GM18907 (cell line): ENCODE data around the gene FAM20C.

Experiments
- ATAC-seq: cut with Tn5 transposase; IDR thresholded peaks from one replicate; pipeline ENCODE4 v1.9.1; 2021; ENCODE audit warnings: mild to moderate bottlenecking, moderate library complexity; ENCODE audit not compliant: unreplicated experiment

The FAM20C gene

DNA sequence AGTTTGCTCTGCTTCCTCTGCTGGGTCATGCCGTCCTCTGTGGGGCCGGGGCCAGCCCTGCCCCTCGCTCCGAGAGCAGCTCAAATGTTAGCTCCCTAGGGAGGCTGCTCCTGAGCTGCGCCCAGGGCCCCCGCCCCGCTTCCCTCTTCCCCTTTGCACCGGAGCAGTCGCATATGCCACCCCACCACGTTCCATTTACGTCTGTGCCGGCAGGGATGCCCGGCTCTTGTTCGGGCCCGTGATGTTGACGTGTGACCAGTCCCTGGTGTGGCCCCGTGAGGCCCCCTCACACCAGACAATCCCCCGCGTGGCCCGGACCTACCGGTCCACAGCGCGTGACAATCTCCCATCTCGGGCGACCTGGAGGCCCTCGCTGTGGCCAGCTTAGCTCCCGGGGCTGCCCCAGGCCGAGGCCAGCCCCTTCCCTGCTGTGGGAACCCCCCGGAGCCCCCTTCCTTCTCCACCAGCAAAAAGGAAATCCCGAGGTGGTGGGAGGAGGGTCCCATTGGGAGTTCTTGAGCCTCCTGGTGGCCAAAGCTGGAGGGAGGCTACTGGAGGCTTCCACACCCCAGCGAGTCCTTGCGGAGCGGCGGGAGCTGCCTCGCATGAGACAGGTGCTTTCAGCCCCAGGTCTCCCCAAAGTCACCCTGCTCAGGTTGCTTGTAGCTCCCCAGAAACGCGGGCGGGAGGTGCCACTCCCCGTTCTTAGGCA, 15.2 kb downstream of the FAM20C start:
- ATAC-seq, result no peak

DNA sequence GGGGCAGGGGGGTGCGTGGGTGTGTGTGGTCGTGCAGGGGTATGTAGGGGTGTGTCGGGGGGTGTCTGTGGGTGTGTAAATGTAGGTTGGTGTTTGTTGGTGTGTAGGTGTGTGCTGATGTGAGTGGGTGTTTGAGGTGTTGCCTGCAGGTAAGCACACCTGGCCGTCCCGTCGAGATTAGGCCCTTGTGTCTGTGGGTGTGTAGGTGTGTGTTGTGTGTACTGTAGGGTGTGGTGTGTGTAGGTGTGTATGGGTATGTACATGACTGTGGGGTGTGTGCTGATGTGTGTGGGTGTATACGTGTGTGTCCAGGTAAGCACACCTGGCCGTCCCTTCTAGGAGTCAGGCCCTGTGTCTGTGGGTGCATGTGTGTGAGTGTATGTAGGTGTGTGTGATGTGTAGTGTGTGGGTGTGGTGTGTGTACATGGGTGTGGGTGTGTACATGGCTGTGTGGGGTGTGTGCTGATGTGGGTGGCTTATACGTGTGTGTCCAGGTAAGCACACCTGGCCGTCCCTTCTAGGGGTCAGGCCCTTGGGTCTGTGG, 15.8 kb downstream of the FAM20C start:
- ATAC-seq, result no peak

DNA sequence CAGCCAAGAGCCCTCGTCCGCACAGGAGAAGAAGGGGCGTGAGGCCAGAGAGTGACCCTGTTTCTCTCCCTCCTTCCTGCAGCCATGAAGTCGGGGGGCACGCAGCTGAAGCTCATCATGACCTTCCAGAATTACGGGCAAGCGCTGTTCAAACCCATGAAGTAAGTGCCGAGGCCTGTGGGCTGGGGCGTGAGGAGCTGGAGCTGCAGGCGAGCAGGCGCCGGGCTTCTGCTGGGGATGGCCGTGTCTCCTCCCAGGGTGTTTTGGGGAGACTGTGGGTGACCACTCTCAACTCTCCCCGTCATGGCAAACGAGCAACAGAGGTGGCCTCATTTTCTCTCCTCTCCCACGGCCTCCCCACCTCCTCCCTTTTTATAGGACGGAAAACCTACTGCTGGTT, 16.4 kb downstream of the FAM20C start:
- no peak for ATAC-seq

DNA sequence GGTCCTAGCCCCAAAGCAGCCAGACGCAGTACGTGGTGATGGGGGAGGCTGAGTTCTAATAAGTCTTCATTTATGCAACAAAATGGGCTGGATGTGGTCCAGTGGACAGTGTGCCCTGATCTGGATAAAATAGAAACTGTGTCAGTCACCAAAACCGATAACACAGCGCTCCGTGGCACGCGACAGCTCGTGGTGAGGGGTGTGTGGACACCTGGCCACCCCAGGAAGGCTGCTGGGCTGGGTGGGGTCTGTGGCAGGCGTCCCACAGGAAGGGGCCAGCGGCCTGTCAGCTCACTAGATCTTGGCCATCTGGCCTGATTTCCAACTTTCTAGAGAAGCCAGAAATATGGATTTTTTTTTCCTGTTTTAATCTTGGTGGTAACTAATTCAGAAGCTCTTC, 17.0 kb downstream of the FAM20C start:
- ATAC-seq, result no peak

DNA sequence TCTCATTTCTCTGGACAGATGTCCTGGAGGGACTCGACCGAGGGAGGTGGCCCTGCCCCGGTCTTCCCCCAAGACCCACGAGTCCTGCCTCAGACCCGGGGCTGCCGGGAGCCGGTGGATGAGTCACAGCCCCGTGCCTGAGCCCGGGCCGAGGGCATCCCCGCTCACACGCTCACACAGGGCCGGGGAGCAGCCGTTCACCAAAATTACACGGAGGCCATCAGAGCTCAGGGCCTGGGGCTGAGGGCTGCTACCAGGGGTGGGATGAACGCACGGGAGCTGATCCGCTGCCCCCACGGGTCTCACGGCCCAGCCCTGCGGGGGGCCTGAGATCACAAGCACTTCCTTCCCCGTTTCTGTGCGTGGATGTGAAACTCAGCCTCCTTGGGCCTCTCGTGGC, 17.5 kb downstream of the FAM20C start:
- no peak for ATAC-seq

DNA sequence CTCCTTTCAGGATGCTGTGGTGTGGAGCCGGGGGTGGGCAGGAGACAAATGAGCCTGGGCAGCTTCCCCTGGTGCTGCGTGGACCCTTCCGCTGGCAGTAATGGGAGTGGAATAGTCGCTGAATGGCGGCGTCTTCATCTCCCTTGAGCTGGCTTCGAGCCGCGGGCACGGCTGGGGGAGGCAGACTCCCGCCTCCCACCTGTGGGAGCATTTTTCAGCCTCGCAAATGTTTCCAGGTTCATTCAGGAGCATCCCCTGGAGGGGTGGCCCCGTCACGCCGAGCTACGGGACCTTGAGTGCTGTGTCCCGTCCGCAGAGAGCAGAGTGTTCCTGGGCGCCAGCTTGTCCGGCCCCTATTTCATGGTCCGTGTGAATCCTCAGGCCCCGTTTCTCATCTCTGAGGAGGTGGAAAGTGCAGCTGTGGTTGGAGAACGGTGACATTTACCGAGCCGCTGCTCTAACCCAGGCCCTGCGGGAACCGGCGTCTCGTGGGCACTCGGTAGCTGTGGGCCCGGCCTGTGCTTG, 18.1 kb downstream of the FAM20C start:
- ATAC-seq, result no peak

DNA sequence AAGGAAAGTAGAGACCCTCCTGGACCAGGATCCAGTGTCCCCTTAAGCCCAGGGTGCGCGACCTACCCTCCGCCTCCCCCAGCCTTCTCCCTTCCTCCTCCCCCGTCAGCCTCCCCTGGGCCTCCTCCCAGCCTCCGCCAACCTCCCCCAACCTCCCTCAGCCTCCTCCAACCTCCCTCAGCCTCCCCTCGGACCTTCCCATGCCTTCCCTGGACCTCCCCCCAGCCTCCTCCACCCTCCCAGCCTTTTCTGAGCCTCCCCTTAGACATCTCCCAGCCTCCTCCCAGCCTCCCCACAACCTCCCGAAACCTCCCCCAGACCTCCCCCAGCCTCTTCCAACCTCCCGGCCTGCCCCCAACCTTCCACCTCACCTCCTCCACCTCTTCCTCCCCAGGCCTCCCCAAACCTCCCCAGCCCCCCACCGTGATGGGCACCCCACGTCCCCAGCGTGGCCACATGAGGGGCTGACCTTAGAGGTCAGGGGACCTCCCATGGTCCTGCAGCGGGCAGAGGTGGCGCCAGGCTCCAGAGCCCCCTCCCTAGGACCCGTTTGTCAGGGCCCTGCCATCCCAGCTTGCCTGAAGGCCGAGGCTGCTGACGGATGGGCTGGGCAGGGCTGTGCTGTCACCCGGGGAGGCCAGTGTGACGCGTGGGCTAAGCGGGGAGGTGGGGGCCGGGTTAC, 18.8 kb downstream of the FAM20C start:
- no peak for ATAC-seq

DNA sequence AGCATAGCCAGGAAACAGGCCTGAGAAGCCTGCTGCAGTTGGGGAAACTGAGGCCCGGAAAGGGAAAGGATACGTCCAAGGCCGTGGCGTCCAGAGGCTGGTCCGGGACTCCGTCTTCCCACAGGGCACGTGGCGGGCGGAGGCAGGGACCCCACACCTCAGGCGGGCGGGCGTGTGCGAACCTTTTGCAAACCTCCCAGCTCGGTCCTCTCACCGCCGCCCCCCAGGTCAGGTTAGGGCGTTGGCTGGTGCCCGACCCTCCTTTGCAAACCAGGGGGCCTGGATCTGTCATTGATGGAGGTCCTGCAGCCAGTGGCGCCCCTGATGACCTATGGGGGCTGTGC, 19.3 kb downstream of the FAM20C start:
- ATAC-seq, result no peak

DNA sequence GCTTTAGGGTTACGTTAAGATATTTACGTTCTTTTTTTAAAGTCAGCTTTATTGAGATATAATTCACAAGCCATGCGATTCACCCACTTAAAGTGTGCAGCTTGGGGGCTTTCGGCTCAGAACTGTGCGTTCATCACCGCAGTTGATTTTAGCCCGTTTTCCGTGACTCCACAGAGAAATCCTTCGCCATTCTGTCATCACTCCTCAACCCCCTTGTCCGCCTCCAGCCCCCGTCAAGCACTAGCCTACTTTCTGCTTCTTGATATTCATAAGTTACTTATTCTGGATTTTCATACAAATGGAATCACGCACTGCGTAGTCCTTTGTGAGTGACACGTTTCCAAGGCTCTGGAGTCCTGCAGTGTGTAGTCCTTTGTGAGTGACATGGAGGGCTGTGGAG, 20.4 kb downstream of the FAM20C start:
- no peak for ATAC-seq

DNA sequence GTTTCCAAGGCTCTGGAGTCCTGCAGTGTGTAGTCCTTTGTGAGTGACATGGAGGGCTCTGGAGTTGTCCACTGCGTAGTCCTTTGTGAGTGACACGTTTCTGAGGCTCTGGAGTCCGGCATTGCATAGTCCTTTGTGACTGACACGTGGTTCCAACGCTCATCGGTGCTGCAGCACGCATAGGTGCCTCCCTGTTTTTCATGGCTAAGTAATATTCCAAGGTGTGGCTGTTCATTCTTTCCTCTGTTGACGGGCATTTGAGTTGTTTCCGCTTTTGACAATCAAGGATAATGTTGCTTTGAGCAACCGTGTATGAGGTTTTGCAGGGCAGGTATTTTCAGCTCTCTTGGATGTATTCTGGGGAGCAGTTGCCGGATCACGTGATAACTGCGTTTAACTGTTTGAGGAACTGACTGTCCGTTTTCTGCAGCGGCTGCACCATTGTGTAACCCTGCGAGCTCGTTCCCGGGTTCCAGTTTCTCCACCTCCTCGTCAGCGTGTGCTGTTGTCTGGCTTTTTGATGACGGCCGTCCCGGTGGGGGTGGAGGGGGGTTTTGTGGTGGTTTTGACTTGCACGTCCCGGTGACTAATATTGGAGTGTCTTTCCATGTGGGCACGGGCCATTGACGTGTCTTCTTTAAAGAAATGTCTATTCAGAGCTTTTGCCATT, 21.1 kb downstream of the FAM20C start:
- no peak for ATAC-seq

DNA sequence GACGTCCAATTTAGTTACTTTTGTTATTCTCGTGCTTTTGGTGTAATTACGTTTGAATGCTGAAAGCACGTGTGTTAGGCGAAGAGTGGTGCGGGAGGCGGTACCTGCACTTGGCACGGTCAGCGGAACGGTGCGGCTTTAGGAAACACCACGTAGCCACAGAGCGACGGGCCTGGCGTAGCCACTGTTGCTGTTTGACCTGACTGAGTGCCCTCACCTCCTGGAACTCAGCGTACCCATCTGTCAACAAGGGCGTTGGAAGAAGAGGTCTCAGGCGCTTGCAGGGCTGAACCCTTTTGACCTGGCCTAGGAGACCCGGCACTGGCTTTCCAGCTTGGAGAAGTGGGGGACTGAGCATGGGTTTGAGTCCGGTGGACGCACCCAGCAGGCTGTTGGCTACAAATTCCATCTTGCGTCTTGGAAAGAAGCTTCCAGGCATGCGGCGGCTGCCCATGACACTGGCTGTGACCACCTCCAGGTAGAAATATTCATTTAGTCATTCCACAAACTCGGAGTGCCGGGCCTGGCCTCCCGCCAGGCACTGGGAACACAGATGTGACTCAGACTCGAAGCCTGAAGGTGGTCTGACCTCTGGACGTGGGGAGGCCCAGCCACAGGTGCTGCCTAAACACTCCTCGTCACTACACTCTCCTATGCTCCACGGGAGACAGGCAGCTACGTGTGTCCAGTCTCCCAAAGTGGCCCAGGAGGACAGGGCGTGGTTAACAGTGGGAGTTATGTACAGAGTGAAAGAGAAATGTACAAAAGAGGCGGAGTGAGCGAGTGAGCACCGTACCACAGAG, 22.2 kb downstream of the FAM20C start:
- ATAC-seq, result no peak

DNA sequence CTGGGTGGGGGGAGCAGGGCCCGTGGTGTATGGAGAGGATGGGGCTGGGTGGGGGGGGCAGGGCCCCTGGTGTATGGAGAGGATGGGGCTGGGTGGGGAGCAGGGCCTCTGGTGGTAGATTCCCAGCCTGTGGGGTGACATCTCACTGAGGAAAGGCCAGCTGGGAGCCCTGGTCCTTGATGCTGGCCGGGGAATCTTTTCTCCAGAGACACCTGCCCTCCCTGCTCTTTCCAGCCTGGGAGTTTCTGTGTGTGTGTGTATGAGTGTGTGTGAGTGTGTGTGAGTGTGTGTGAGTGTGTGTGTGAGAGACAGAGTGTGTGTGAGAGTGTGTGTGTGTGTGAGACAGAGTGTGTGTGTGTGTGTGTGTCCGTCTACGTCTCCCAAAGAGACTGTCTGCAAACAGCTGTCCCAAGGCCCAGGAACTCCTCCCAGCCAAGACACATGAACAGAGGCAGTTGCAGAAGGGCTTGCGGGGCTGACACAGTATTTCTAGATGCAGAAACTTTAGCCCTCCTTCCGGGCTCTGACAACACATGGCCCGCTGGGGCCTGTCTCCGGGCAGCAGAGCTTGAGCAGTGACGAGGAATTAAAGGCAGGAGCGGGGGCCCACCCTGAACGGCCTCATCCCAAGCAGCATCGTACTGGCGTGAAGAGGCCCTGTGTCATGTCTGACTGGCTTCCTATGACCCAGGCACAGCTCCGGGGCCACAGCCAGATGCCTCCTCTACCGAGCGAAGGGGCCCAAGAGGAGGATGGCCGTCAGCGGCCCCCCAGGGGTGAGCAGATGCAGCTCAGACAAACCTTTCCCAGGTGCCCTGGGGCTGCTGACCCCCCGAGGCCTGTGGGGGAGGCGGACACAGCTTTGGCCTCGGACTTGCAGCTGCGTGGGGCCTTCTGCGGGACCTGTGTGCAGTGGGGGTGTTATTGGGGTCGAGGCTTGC, 24.3 kb downstream of the FAM20C start:
- ATAC-seq, result no peak

DNA sequence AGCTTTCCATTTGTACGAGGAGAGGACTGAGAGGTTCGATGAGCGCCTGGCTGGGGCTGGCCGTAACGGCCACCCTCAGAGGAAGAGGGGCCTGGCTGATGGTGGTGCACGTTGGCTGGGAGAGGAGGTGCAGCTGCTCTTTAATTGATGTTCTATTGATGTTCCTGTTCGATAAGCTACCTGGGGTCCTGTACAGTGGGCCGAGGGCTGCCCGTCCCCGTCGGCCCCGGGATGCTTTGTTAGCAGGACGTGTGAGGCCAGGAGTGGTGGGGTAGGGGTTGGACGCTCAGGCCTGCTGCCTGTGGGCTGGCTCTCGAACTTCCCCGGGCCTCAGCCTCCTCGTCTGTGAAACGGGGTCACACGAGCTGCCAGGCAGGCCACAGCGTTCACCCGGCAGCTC, 25.4 kb downstream of the FAM20C start:
- no peak for ATAC-seq

DNA sequence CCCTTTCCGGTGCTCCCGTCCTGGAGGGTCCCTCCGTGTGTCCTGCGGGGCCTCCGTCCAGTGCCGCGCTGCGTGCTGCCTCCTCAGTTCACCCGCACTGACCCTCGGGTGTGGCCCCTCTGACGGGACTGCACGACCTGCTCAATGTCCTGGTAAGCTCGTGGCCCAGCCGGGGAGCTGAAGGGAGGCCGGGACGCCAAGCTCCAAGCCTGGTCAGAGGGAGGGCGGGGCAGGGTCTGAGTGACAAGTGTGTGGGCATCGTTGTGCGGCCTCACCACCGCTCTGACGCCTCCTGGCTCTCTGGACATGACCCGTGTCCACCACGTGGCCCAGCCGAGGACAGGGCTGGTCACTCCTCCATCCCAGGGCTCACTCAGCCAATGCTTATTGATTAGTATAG, 25.9 kb downstream of the FAM20C start:
- no peak for ATAC-seq

DNA sequence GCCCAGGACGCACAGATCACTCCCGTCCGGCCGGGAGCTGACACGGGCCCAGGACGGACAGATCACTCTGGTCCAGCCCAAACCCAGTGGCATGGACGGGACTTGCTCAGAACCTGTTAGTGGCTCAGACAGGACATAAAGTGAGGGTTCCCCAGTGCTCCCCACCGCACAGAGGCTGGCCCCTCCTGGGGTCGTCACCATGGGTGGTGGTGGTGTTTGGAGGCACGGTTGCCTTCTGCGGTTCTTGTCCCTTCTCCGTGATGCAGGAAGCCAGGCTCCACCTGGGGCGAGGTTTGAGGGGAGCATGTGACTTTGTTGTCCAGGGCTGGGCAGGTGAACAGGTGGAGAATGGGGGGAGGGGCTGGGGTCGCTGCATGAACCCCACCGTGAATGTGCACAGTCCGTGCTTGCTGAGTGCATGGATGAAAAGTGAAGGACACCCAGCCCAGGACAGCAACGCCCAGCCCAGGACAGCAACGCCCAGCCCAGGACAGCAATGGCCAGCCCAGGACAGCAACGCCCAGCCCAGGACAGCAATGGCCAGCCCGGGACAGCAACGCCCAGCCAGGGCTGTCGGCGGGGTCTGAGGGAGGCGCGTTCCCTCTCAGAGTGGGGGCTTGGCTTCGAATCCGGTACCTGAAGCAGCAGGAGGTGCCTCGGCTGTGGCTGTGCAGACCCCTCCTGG, 26.7 kb downstream of the FAM20C start:
- no peak for ATAC-seq

DNA sequence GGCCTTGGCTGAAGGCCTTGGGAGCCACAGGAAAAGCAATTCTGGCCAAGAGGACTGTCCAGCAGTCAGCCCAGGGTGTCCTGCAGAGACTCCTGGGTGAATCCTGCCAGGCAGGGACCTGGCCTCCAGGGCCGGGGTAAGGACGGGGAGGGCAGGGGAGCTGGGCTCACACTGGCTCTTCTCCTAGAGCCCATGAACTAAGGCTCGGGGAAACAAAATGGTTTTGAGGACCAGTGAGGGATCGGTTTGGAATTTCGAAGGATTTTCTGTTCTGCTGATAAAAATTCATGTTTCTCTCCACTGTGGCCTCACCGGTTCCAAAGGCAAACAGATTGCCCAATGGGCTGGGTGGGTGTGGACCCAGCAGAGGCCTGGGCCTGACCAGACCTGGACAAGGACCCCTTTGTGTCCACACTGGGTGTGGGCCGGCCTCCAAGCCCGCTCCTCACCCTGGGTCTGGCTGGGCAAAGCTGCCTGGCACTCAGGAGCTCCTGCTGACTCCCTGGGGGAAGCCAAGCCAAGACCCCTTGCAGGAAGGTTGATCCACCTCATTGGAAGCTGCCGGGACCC, 27.3 kb downstream of the FAM20C start:
- ATAC-seq, result no peak

DNA sequence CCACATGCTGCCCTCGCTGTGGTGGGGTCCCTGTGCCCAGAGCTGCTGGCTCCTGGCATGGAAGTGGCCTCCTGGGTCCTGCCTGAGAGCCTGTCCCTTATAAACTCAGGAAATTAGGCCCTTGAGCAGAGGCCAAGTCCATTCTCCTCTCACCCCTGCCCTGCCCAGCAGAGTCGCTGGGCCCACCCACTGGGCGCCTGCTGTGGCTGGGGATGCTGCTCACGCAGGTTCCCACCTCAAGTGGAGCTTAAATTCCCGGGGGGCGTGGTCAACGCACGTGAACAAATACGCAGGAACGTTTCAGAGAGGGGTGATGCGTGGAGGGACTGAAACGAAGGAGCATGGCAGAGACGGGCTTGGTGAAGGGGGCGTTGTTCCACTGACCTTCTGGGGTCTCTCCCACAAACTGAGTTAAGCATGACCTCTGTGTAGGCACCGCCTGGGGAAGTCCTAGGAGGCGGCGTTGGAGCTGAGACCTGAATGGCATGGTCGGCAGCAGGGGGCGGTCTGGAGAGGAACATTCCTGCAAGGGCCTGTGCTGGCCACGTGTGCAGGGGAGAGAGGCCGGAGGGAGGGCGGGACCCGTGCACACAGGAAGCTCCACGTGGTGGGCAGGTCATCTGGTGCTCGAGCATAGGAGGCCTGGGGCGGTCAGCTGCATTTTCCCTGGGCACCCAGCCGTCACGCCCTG, 27.9 kb downstream of the FAM20C start:
- ATAC-seq, result no peak

DNA sequence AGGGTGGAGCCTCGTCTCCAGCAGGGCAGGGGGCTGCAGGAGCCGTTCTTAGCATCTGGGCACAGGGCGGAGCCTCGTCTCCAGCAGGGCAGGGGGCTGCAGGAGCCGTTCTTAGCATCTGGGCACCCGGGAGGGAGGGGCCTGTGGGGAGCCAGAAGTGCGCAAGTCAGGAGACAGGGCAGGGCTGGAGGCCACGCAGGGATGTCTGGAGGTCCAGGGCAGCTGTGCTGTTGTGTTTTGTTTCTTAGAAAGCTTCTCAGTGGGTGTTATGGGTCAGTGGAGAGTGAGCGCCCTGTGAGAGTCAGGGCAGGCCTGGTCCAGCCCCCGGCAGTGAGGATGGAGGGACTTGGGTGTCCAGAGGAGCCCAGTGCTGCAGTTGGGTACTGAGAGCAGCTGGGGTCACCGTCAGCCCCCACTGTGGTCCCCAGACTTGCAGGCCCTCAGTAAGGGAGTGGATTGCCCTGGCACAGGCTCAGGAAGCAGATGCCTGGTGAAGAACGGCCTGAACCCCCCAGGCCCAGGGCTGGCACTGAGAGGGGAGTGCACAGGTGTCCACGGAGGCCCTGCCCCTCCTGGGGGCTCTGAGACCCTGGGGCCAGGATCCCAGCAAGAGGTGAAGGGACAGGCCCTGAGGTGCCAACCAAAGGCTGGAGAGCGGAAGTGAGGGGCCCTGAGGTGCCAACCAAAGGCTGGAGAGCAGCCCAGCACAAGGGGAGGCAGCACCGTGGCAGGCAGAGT, 29.8 kb downstream of the FAM20C start:
- ATAC-seq, result no peak
